ENCODE data around the gene KIT.

KIT gene

GRCh38 chr4:54754394-54754793 lies 96.6 kb downstream of the KIT start:
- Histone ChIP-seq H3K9me2 (ENCODE audit: low read depth, low read length) (no peaks in the 10 kb centered on the region), H3F3A (ENCODE audit: insufficient read depth, low read length) (no peaks in the 10 kb centered on the region), H2AFZ (ENCODE audit: low read length) (no peak overlapping the region), H3K27me3 (ENCODE audit: insufficient read depth, low read length) (no peaks in the 10 kb centered on the region), H3K9ac (ENCODE audit: low read length) (no peak overlapping the region), H3K27ac (ENCODE audit: low read depth, low read length, poor library complexity, severe bottlenecking) (no peak overlapping the region), H3K4me3 (ENCODE audit: low read depth, low read length, poor library complexity, severe bottlenecking) (no peak overlapping the region), H3K4me2 (ENCODE audit: low read length) (no peak overlapping the region), H3K4me1 (ENCODE audit: insufficient read depth, low read length, severe bottlenecking) (no peaks in the 10 kb centered on the region), H4K20me1 (ENCODE audit: insufficient read depth, low read length) (no peaks in the 10 kb centered on the region), H3K36me3 (ENCODE audit: insufficient read depth, low read length) (no peaks in the 10 kb centered on the region), H3K79me2 (ENCODE audit: insufficient read depth, low read length) (no peaks in the 10 kb centered on the region), H3K9me3 (ENCODE audit: low read length) (no peaks in the 10 kb centered on the region)
- no peak for TF ChIP-seq CTCF (IDR thresholded peaks at IDR 0.05; ENCODE audit: low read length)
- TF ChIP-seq EZH2 (IDR thresholded peaks at IDR 0.05; ENCODE audit: borderline replicate concordance, low read length) = no peak

DNA sequence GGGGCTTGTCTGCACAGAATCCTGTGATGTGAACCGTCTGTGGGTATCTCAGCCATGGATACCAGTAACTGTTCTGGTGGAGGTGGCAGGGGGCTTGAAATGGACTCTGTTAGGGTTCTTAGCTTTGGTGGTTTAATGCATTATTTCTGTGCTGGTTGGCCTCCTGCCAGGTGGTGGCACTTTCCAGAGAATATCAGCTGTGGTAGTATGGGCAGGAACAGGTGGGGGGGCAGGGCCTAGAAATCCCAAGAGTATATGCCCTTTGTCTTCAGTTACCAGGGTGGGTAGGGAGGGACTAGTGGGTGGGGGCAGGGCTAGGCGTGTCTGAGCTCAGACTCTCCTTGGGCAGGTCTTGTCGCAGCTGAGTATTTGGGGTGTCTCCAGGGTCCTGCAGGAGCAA lies 106.7 kb downstream of the KIT start:
- H3K27me3 ChIP-seq (ENCODE audit: insufficient read depth, low read length) = no peaks in the 10 kb centered on the region

DNA sequence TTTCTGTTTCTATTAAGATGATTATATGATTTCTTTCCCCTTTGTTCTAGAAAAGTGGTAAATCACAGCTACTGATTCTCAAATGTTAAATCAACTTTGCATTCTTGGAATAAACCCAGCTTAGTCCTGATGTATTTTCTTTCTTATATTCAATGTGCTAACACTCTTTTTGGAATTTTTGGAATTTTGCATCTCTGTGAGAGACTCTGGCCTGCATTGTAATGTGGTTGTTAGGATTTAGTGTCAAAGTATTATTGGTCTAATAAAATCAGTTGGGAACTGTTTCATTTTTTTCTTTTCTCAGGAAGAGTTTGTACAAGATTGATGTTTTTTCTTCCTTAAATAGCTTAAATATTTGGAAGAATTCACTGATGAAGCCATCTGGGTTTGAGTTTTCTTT lies 109.6 kb downstream of the KIT start:
- TF ChIP-seq EZH2 (IDR thresholded peaks at IDR 0.05; ENCODE audit: borderline replicate concordance, low read length) (no peak), CTCF (IDR thresholded peaks at IDR 0.05; ENCODE audit: low read length) (no peak)
- H3K9ac ChIP-seq (ENCODE audit: low read length) = no peak overlapping the region
- no peaks in the 10 kb centered on the region for H3K79me2 ChIP-seq (ENCODE audit: insufficient read depth, low read length)
- H3F3A ChIP-seq (ENCODE audit: insufficient read depth, low read length) = no peaks in the 10 kb centered on the region
- no peaks in the 10 kb centered on the region for H4K20me1 ChIP-seq (ENCODE audit: insufficient read depth, low read length)
- H3K4me1 ChIP-seq (ENCODE audit: insufficient read depth, low read length, severe bottlenecking) = no peaks in the 10 kb centered on the region
- no peaks in the 10 kb centered on the region for H3K36me3 ChIP-seq (ENCODE audit: insufficient read depth, low read length)
- no peak overlapping the region for H3K27ac ChIP-seq (ENCODE audit: low read depth, low read length, poor library complexity, severe bottlenecking)
- no peak overlapping the region for H3K4me2 ChIP-seq (ENCODE audit: low read length)
- no peaks in the 10 kb centered on the region for H3K27me3 ChIP-seq (ENCODE audit: insufficient read depth, low read length)
- no peak overlapping the region for H3K4me3 ChIP-seq (ENCODE audit: low read depth, low read length, poor library complexity, severe bottlenecking)
- no peak overlapping the region for H2AFZ ChIP-seq (ENCODE audit: low read length)
- no peaks in the 10 kb centered on the region for H3K9me2 ChIP-seq (ENCODE audit: low read depth, low read length)
- H3K9me3 ChIP-seq (ENCODE audit: low read length) = no peaks in the 10 kb centered on the region

More for the DNA sequence above, 106.7 kb downstream of the KIT start:
- Histone ChIP-seq H3K4me2 (ENCODE audit: low read length) (no peak overlapping the region), H3F3A (ENCODE audit: insufficient read depth, low read length) (no peaks in the 10 kb centered on the region), H3K9ac (ENCODE audit: low read length) (no peak overlapping the region), H3K79me2 (ENCODE audit: insufficient read depth, low read length) (no peaks in the 10 kb centered on the region), H3K9me2 (ENCODE audit: low read depth, low read length) (no peaks in the 10 kb centered on the region), H3K27ac (ENCODE audit: low read depth, low read length, poor library complexity, severe bottlenecking) (no peak overlapping the region), H4K20me1 (ENCODE audit: insufficient read depth, low read length) (no peaks in the 10 kb centered on the region), H3K4me3 (ENCODE audit: low read depth, low read length, poor library complexity, severe bottlenecking) (no peak overlapping the region), H3K4me1 (ENCODE audit: insufficient read depth, low read length, severe bottlenecking) (no peaks in the 10 kb centered on the region), H2AFZ (ENCODE audit: low read length) (no peak overlapping the region), H3K36me3 (ENCODE audit: insufficient read depth, low read length) (no peaks in the 10 kb centered on the region), H3K9me3 (ENCODE audit: low read length) (no peaks in the 10 kb centered on the region)
- no peak for TF ChIP-seq EZH2 (IDR thresholded peaks at IDR 0.05; ENCODE audit: borderline replicate concordance, low read length)
- TF ChIP-seq CTCF (IDR thresholded peaks at IDR 0.05; ENCODE audit: low read length) = no peak

Data from OCI-LY1 (cell line).